ENCODE results near the gene VPS36. TPM values are rescaled to one million over a fixed set of nuclear protein-coding genes. Genes with fewer than 3 reads are reported as not detected.

The VPS36 gene
- total RNA-seq, 1 experiment from 2014 or later: 40.2 TPM

GRCh38 chr13:52394586-52394985, 55.8 kb downstream of the VPS36 start:
- no peaks in the 10 kb centered on the region for H3K9me3 Mint-ChIP-seq (ENCODE audit: low read depth, unreplicated experiment)
- CTCF ChIA-PET: no interaction called here
- H3K4me1 Mint-ChIP-seq (ENCODE audit: low read depth, unreplicated experiment): no peaks in the 10 kb centered on the region
- H3K4me3 Mint-ChIP-seq (ENCODE audit: low read depth, unreplicated experiment): no peak overlapping the region
- no peak for TF ChIP-seq CTCF (IDR thresholded peaks at IDR 0.05; ENCODE audit: unreplicated experiment)
- H3K36me3 Mint-ChIP-seq (ENCODE audit: insufficient read depth, unreplicated experiment): no peaks in the 10 kb centered on the region
- no peak for DNase-seq
- no peak overlapping the region for H3K27ac Mint-ChIP-seq (ENCODE audit: unreplicated experiment)
- intact Hi-C loops (cut with micrococcal nuclease; ENCODE audit: unreplicated experiment): no loop called here
- H3K27me3 Mint-ChIP-seq (ENCODE audit: unreplicated experiment): peaks cover 20% of the 10 kb centered on the region
- BruUV-seq (replicated peaks): no TSS peak

- no peak overlapping the region for H3K27ac Mint-ChIP-seq (ENCODE audit: unreplicated experiment)
- no peak overlapping the region for H3K4me3 Mint-ChIP-seq (ENCODE audit: low read depth, unreplicated experiment)
- H3K9me3 Mint-ChIP-seq (ENCODE audit: low read depth, unreplicated experiment): no peaks in the 10 kb centered on the region
- no peak for DNase-seq
- BruUV-seq (replicated peaks): no TSS peak
- intact Hi-C loops (cut with micrococcal nuclease; ENCODE audit: unreplicated experiment): no loop called here
- CTCF ChIA-PET: no interaction called here
- peaks cover 20% of the 10 kb centered on the region for H3K27me3 Mint-ChIP-seq (ENCODE audit: unreplicated experiment)
- H3K36me3 Mint-ChIP-seq (ENCODE audit: insufficient read depth, unreplicated experiment): no peaks in the 10 kb centered on the region
- no peaks in the 10 kb centered on the region for H3K4me1 Mint-ChIP-seq (ENCODE audit: low read depth, unreplicated experiment)
- no peak for TF ChIP-seq CTCF (IDR thresholded peaks at IDR 0.05; ENCODE audit: unreplicated experiment)
Measured at GRCh38 chr13:52393572-52394357, 56.7 kb downstream of the VPS36 start.

GRCh38 chr13:52387721-52388120, 62.7 kb downstream of the VPS36 start:
- Mint-ChIP-seq H3K36me3 (ENCODE audit: insufficient read depth, unreplicated experiment) (no peaks in the 10 kb centered on the region), H3K27ac (ENCODE audit: unreplicated experiment) (no peak overlapping the region), H3K27me3 (ENCODE audit: unreplicated experiment) (no peaks in the 10 kb centered on the region), H3K9me3 (ENCODE audit: low read depth, unreplicated experiment) (no peaks in the 10 kb centered on the region), H3K4me3 (ENCODE audit: low read depth, unreplicated experiment) (no peak overlapping the region), H3K4me1 (ENCODE audit: low read depth, unreplicated experiment) (no peaks in the 10 kb centered on the region)
- no TSS peak for BruUV-seq (replicated peaks)
- DNase-seq: no peak
- CTCF ChIA-PET: no interaction called here
- no peak for TF ChIP-seq CTCF (IDR thresholded peaks at IDR 0.05; ENCODE audit: unreplicated experiment)
- intact Hi-C loops (cut with micrococcal nuclease; ENCODE audit: unreplicated experiment): no loop called here

- no peak overlapping the region for H3K27ac Mint-ChIP-seq (ENCODE audit: unreplicated experiment)
- CTCF ChIA-PET: no interaction called here
- H3K4me1 Mint-ChIP-seq (ENCODE audit: low read depth, unreplicated experiment): no peaks in the 10 kb centered on the region
Measured at GRCh38 chr13:52385870-52386269, 64.6 kb downstream of the VPS36 start.

More at GRCh38 chr13:52385870-52386269, 64.6 kb downstream of the VPS36 start:
- Mint-ChIP-seq H3K36me3 (ENCODE audit: insufficient read depth, unreplicated experiment) (no peaks in the 10 kb centered on the region), H3K27me3 (ENCODE audit: unreplicated experiment) (no peaks in the 10 kb centered on the region), H3K4me3 (ENCODE audit: low read depth, unreplicated experiment) (no peak overlapping the region), H3K9me3 (ENCODE audit: low read depth, unreplicated experiment) (no peaks in the 10 kb centered on the region)
- TF ChIP-seq CTCF (IDR thresholded peaks at IDR 0.05; ENCODE audit: unreplicated experiment): no peak
- no peak for DNase-seq
- intact Hi-C loops (cut with micrococcal nuclease; ENCODE audit: unreplicated experiment): no loop called here
- BruUV-seq (replicated peaks): no TSS peak

All from Calu3 (cell line).